Measurements from ENCODE around the gene LUC7L2. TPM values are rescaled to one million over a fixed set of nuclear protein-coding genes. Genes with fewer than 3 reads are reported as not detected.
A peak's percentile ranks its signal among the peaks of the same experiment; 100 is the strongest.

Gene LUC7L2
- total RNA-seq, 1 donor from 2014 or later = 87.8 TPM

DNA sequence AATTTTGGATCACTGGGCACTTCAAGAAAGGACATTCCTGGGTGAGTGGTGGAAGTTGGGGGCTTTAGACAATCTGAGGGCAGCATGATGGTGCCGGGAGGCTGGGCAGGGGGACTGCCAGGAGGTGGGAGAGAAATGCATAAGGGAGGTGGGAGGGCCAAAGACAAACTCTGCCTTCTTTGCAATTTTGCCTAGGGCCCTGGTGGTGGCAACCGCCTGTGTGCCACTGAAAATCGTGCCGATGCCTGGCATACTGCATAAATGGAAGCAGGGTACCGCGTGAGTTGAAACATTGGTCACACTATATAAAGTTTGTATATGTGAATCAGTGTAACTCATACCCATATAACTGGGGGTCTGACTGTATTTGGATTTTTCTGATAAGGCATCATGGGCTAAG, 3.3 kb downstream of the LUC7L2 start:
- Histone ChIP-seq H2AFZ (ENCODE audit: low read depth, low read length) (no peak overlapping the region), H3K9me3 (ENCODE audit: insufficient read depth, low read depth, low read length) (no peaks in the 10 kb centered on the region), H3K4me2 (ENCODE audit: low read length) (peak overlapping the region; percentile 30), H3K36me3 (ENCODE audit: insufficient read depth, low read length) (peaks cover 17% of the 10 kb centered on the region), H3K4me3 (ENCODE audit: insufficient read depth, low read depth, low read length) (no peak overlapping the region), H3K79me2 (ENCODE audit: insufficient read depth, low read length) (peaks cover 82% of the 10 kb centered on the region), H3K9ac (ENCODE audit: low read length) (no peak overlapping the region), H3K27me3 (ENCODE audit: insufficient read depth, low read length) (no peaks in the 10 kb centered on the region), H3K27ac (ENCODE audit: low read depth, low read length) (no peak overlapping the region), H4K20me1 (ENCODE audit: insufficient read depth, low read length) (peaks cover 67% of the 10 kb centered on the region), H3K4me1 (ENCODE audit: insufficient read depth, low read length) (peaks cover 4% of the 10 kb centered on the region)
- Mint-ChIP-seq H3K9me3 (ENCODE audit: unreplicated experiment) (no peaks in the 10 kb centered on the region), H3K4me1 (ENCODE audit: low read depth, unreplicated experiment) (peaks cover 24% of the 10 kb centered on the region), H3K27me3 (ENCODE audit: low read depth, unreplicated experiment) (no peaks in the 10 kb centered on the region), H3K36me3 (ENCODE audit: low read depth, unreplicated experiment) (peaks cover 2% of the 10 kb centered on the region), H3K4me3 (ENCODE audit: unreplicated experiment) (peak overlapping the region; percentile 77), H3K27ac (ENCODE audit: unreplicated experiment) (no peak overlapping the region)
- FAIRE-seq (no peak), DNase-seq (ENCODE audit: low read depth) (no peak)
- no peak for TF ChIP-seq EZH2 (IDR thresholded peaks at IDR 0.05; ENCODE audit: insufficient read depth, low read length)

DNA sequence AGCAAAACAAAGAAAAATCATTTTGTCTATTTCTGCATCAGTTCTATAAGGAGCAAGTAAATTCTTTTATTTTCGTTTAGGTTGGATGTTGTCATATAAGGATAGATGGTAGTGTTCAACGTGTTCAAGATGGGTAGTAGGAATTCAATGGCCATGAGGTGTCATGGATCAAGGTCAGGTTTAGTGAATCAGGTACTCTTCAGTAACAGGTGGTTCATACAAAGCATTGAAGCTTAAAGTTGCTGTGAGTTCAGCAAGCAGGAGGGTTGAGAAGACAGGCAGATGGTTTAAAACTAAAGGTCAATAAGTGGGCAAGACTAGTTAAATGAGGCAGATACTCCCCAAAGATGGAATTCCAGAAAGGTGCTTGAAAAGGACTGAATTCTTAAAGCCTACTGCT, 5.6 kb downstream of the LUC7L2 start:
- Histone ChIP-seq H2AFZ (ENCODE audit: low read depth, low read length) (no peak overlapping the region), H3K4me1 (ENCODE audit: insufficient read depth, low read length) (peaks cover 4% of the 10 kb centered on the region), H3K9me3 (ENCODE audit: insufficient read depth, low read depth, low read length) (no peaks in the 10 kb centered on the region), H3K4me3 (ENCODE audit: insufficient read depth, low read depth, low read length) (no peak overlapping the region), H3K79me2 (ENCODE audit: insufficient read depth, low read length) (peaks cover 100% of the 10 kb centered on the region), H3K27me3 (ENCODE audit: insufficient read depth, low read length) (no peaks in the 10 kb centered on the region), H3K36me3 (ENCODE audit: insufficient read depth, low read length) (peaks cover 17% of the 10 kb centered on the region), H3K4me2 (ENCODE audit: low read length) (no peak overlapping the region), H3K27ac (ENCODE audit: low read depth, low read length) (no peak overlapping the region), H4K20me1 (ENCODE audit: insufficient read depth, low read length) (peaks cover 91% of the 10 kb centered on the region), H3K9ac (ENCODE audit: low read length) (no peak overlapping the region)
- H3K4me3 Mint-ChIP-seq (ENCODE audit: unreplicated experiment) = no peak overlapping the region
- no peak overlapping the region for H3K27ac Mint-ChIP-seq (ENCODE audit: unreplicated experiment)
- H3K4me1 Mint-ChIP-seq (ENCODE audit: low read depth, unreplicated experiment) = peaks cover 32% of the 10 kb centered on the region
- TF ChIP-seq EZH2 (IDR thresholded peaks at IDR 0.05; ENCODE audit: insufficient read depth, low read length) = no peak
- TF ChIP-seq, protein P1, sequence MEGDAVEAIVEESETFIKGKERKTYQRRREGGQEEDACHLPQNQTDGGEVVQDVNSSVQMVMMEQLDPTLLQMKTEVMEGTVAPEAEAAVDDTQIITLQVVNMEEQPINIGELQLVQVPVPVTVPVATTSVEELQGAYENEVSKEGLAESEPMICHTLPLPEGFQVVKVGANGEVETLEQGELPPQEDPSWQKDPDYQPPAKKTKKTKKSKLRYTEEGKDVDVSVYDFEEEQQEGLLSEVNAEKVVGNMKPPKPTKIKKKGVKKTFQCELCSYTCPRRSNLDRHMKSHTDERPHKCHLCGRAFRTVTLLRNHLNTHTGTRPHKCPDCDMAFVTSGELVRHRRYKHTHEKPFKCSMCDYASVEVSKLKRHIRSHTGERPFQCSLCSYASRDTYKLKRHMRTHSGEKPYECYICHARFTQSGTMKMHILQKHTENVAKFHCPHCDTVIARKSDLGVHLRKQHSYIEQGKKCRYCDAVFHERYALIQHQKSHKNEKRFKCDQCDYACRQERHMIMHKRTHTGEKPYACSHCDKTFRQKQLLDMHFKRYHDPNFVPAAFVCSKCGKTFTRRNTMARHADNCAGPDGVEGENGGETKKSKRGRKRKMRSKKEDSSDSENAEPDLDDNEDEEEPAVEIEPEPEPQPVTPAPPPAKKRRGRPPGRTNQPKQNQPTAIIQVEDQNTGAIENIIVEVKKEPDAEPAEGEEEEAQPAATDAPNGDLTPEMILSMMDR (IDR thresholded peaks at IDR 0.05; ENCODE audit: insufficient read depth, low read depth, low read length) = no peak
- peaks cover 2% of the 10 kb centered on the region for H3K36me3 Mint-ChIP-seq (ENCODE audit: low read depth, unreplicated experiment)
- no peak for DNase-seq (ENCODE audit: low read depth)
- FAIRE-seq = no peak
- H3K9me3 Mint-ChIP-seq (ENCODE audit: unreplicated experiment) = no peaks in the 10 kb centered on the region
- no peaks in the 10 kb centered on the region for H3K27me3 Mint-ChIP-seq (ENCODE audit: low read depth, unreplicated experiment)

DNA sequence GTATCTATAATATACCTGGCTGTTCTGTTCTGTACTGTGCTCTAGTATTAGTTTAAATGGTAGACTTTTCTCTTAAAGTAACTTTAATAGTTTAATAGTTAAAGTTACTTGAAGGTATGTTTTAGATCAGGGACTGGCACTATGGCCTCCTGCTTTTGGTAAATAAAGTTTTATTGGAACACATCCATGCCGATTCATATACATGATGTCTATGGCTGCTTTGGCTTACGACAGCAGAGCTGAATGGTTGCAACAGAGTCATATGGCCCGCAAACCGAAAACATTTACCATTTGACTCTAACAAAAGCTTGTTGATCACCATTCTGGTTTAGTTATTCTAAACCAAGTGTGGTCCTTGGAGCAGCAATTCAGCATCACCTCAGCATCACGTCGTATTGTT, 6.7 kb downstream of the LUC7L2 start:
- Histone ChIP-seq H3K79me2 (ENCODE audit: insufficient read depth, low read length) (peaks cover 100% of the 10 kb centered on the region), H3K9ac (ENCODE audit: low read length) (no peak overlapping the region), H3K4me1 (ENCODE audit: insufficient read depth, low read length) (peaks cover 4% of the 10 kb centered on the region), H3K4me3 (ENCODE audit: insufficient read depth, low read depth, low read length) (no peak overlapping the region), H3K9me3 (ENCODE audit: insufficient read depth, low read depth, low read length) (no peaks in the 10 kb centered on the region), H3K36me3 (ENCODE audit: insufficient read depth, low read length) (peaks cover 17% of the 10 kb centered on the region), H3K27ac (ENCODE audit: low read depth, low read length) (no peak overlapping the region), H3K4me2 (ENCODE audit: low read length) (no peak overlapping the region), H4K20me1 (ENCODE audit: insufficient read depth, low read length) (peaks cover 92% of the 10 kb centered on the region), H2AFZ (ENCODE audit: low read depth, low read length) (no peak overlapping the region), H3K27me3 (ENCODE audit: insufficient read depth, low read length) (no peaks in the 10 kb centered on the region)
- Mint-ChIP-seq H3K27ac (ENCODE audit: unreplicated experiment) (no peak overlapping the region), H3K27me3 (ENCODE audit: low read depth, unreplicated experiment) (no peaks in the 10 kb centered on the region), H3K4me1 (ENCODE audit: low read depth, unreplicated experiment) (peaks cover 39% of the 10 kb centered on the region), H3K9me3 (ENCODE audit: unreplicated experiment) (no peaks in the 10 kb centered on the region), H3K36me3 (ENCODE audit: low read depth, unreplicated experiment) (peaks cover 2% of the 10 kb centered on the region), H3K4me3 (ENCODE audit: unreplicated experiment) (no peak overlapping the region)
- no peak for DNase-seq (ENCODE audit: low read depth)
- no peak for TF ChIP-seq EZH2 (IDR thresholded peaks at IDR 0.05; ENCODE audit: insufficient read depth, low read length)
- TF ChIP-seq, protein P1 (IDR thresholded peaks at IDR 0.05; ENCODE audit: insufficient read depth, low read depth, low read length) = no peak
- FAIRE-seq = no peak
